CD14-positive monocyte (primary cell): Measurements from ENCODE around the gene NPM1. TPM values are rescaled to one million over a fixed set of nuclear protein-coding genes. Genes with fewer than 3 reads are reported as not detected.
"Not testable (repeated sequence)": the region's sequence is repeated elsewhere in the genome, so short reads cannot be mapped to it uniquely, and the experiment has no call there.

Experiments
- DNase-seq, 3 donors: peaks; one replicate each; pipeline ENCODE4 v3.0.0-alpha.2; 2011 to 2022
- H2AFZ ChIP-seq: 2 replicates; pipeline ENCODE4 v1.6.0; 2012; ENCODE audit warnings: mild to moderate bottlenecking, low read depth, low read length, inconsistent platforms; ENCODE audit not compliant: insufficient read depth, poor library complexity, severe bottlenecking
- H3K27ac ChIP-seq, 2 donors: 1 replicate in 1 of 2; 2 replicates in 1 of 2; pipeline ENCODE4 v1.5.1; 2012 to 2013; ENCODE audit warnings: low read length in 2 of 2, control low read depth in 1 of 2, inconsistent platforms in 1 of 2, low read depth in 1 of 2, mild to moderate bottlenecking in 1 of 2
- H3K27me3 ChIP-seq, 2 donors: one replicate each; pipeline versions ENCODE4 v1.6.0 to v1.6.1; 2011 to 2013; ENCODE audit warnings: low read length in 2 of 2; ENCODE audit not compliant: control insufficient read depth in 2 of 2, insufficient read depth in 2 of 2
- H3K36me3 ChIP-seq, 2 donors: replicated peaks in 1 of 2; 1 replicate in 1 of 2; 2 replicates in 1 of 2; pipeline versions ENCODE4 v1.5.1 to v1.6.1; 2012 to 2013; ENCODE audit warnings: low read length in 2 of 2, control low read depth in 1 of 2, inconsistent platforms in 1 of 2, mild to moderate bottlenecking in 1 of 2; ENCODE audit not compliant: insufficient read depth in 2 of 2, control insufficient read depth in 1 of 2
- H3K4me1 ChIP-seq, 2 donors: 1 replicate in 1 of 2; 2 replicates in 1 of 2; pipeline versions ENCODE4 v1.5.1 to v1.6.1; 2012 to 2013; ENCODE audit warnings: low read length in 2 of 2, control low read depth in 1 of 2, inconsistent platforms in 1 of 2, mild to moderate bottlenecking in 1 of 2, moderate library complexity in 1 of 2; ENCODE audit not compliant: insufficient read depth in 2 of 2, control insufficient read depth in 1 of 2
- H3K4me2 ChIP-seq: replicated peaks from 2 replicates; pipeline ENCODE3; 2012; ENCODE audit warnings: low read length, moderate library complexity, mild to moderate bottlenecking; ENCODE audit not compliant: poor library complexity, severe bottlenecking; ENCODE audit errors: extremely low read depth
- H3K4me3 ChIP-seq, 3 experiments: fragments of 200-600 bp in 1 of 3; sonication (generic) in 1 of 3; replicated peaks in 1 of 3; 1 replicate in 2 of 3; 2 replicates in 1 of 3; pipeline ENCODE4 v1.5.1; 2011 to 2013; ENCODE audit warnings: low read length in 3 of 3, mild to moderate bottlenecking in 3 of 3, control low read depth in 2 of 3, low read depth in 2 of 3, inconsistent platforms in 1 of 3, moderate library complexity in 1 of 3
- H3K79me2 ChIP-seq: 2 replicates; pipeline ENCODE4 v1.6.0; 2012; ENCODE audit warnings: mild to moderate bottlenecking, control low read depth, inconsistent platforms, low read length, moderate library complexity; ENCODE audit not compliant: insufficient read depth
- H3K9ac ChIP-seq: 2 replicates; pipeline ENCODE4 v1.6.0; 2017; ENCODE audit warnings: low read length, mild to moderate bottlenecking; ENCODE audit not compliant: insufficient read depth, poor library complexity, severe bottlenecking
- H3K9me3 ChIP-seq, 2 donors: replicated peaks in 1 of 2; 1 replicate in 1 of 2; 2 replicates in 1 of 2; pipeline versions ENCODE4 v1.5.1 to v1.6.1; 2012 to 2013; ENCODE audit warnings: low read length in 2 of 2, control low read depth in 1 of 2; ENCODE audit not compliant: control insufficient read depth in 1 of 2, insufficient read depth in 1 of 2
- H4K20me1 ChIP-seq: 2 replicates; pipeline ENCODE4 v1.6.0; 2012; ENCODE audit warnings: mild to moderate bottlenecking, low read length, control low read depth, moderate library complexity; ENCODE audit not compliant: insufficient read depth
- H3K27ac Mint-ChIP-seq, 7 donors: one replicate each; pipeline ENCODE4 v1.8.0; 2020; ENCODE audit warnings: mild to moderate bottlenecking in 7 of 7, mixed read lengths in 7 of 7, moderate library complexity in 6 of 7, inconsistent platforms in 2 of 7
- H3K27me3 Mint-ChIP-seq, 3 donors: one replicate each; pipeline ENCODE4 v1.8.0; 2021 to 2022; ENCODE audit warnings: low read depth in 3 of 3, mild to moderate bottlenecking in 3 of 3, mixed read lengths in 3 of 3, moderate library complexity in 3 of 3, inconsistent platforms in 1 of 3
- H3K36me3 Mint-ChIP-seq, 2 donors: one replicate each; pipeline ENCODE4 v1.8.0; 2020; ENCODE audit warnings: mixed read lengths in 2 of 2, inconsistent platforms in 1 of 2, mild to moderate bottlenecking in 1 of 2
- H3K4me1 Mint-ChIP-seq: one replicate; pipeline ENCODE4 v1.8.0; 2020; ENCODE audit warnings: mild to moderate bottlenecking, mixed read lengths
- H3K4me3 Mint-ChIP-seq, 2 donors: one replicate each; pipeline ENCODE4 v1.8.0; 2020; ENCODE audit warnings: mild to moderate bottlenecking in 2 of 2, mixed read lengths in 2 of 2, moderate library complexity in 1 of 2
- H3K9me3 Mint-ChIP-seq, 7 donors: one replicate each; pipeline ENCODE4 v1.8.0; 2020 to 2022; ENCODE audit warnings: mixed read lengths in 7 of 7, mild to moderate bottlenecking in 6 of 7, moderate library complexity in 6 of 7, inconsistent platforms in 2 of 7
- CTCF ChIP-seq: fragments of 200-600 bp; IDR thresholded peaks from one replicate; pipeline ENCODE4 v1.8.0; 2022; ENCODE audit warnings: antibody characterized with exemption, mild to moderate bottlenecking
- whole genome bisulfite sequencing: methylation state at CpG from one replicate; pipeline ENCODE4 v1.1.5; 2013; ENCODE audit warnings: missing lambda C conversion rate; ENCODE audit not compliant: insufficient coverage; 5-methylcytosine and 5-hydroxymethylcytosine counted together
- intact Hi-C, 2 donors: fragments of 100-400 bp; cut with micrococcal nuclease; formaldehyde crosslinking; loops; one replicate each; pipeline versions ENCODE4 v1.15.0 to v1.15.1; 2023
- polyA plus RNA-seq, 3 donors: library from polyadenylated mRNA; depleted of rRNA in 1 of 3; unstranded in 2 of 3; stranded (reverse) in 1 of 3; fragments of 300-500 nt in 2 of 3; fragments of >200 nt in 1 of 3; fragmentation: Illumina TruSeq in 2 of 3; gene quantifications; 1 replicate in 2 of 3; 2 replicates in 1 of 3; pipeline ENCODE4 v1.2.3, GENCODE V29; 2012 to 2021

The NPM1 gene
- polyA plus RNA-seq, 3 donors = 102 to 191 (median 188) TPM

- H3K79me2 ChIP-seq = peaks cover 6% of the 10 kb centered on the region
- no peak overlapping the region for H3K4me2 ChIP-seq
- H3K36me3 Mint-ChIP-seq = peaks cover 55 to 63% of the 10 kb centered on the region in 2 donors
- H3K27ac Mint-ChIP-seq = peak overlapping the region in 1 of 7 donors; percentile 40
- H3K4me3 Mint-ChIP-seq = no peak overlapping the region
- peaks cover 19% of the 10 kb centered on the region for H4K20me1 ChIP-seq
- no peaks in the 10 kb centered on the region for H3K4me1 ChIP-seq
- no peaks in the 10 kb centered on the region for H3K9me3 Mint-ChIP-seq
- H2AFZ ChIP-seq = no peak overlapping the region
- no peaks in the 10 kb centered on the region for H3K27me3 Mint-ChIP-seq
- DNase-seq = no peak
- H3K36me3 ChIP-seq = peaks cover 43 to 70% of the 10 kb centered on the region in 2 donors
- no peaks in the 10 kb centered on the region for H3K27me3 ChIP-seq
- intact Hi-C loops = loop anchor here in 1 of 2 donors (10.0 kb wide), 1 partner anchor 633 kb away; no protein-coding TSS in a partner anchor
- H3K4me3 ChIP-seq = no peak overlapping the region
- no peak for TF ChIP-seq CTCF
- no peak overlapping the region for H3K27ac ChIP-seq
- H3K9ac ChIP-seq = no peak overlapping the region
- peaks cover 2% of the 10 kb centered on the region for H3K4me1 Mint-ChIP-seq
- no peaks in the 10 kb centered on the region for H3K9me3 ChIP-seq
- 60% methylated on average over 1 of the region's 5 CpGs for WGBS
These were observed 24.5 kb downstream of the NPM1 start for GRCh38 chr5:171412186-171412585.

GRCh38 chr5:171413153-171413910 lies 25.7 kb downstream of the NPM1 start:
- Histone ChIP-seq H4K20me1 (peaks cover 15% of the 10 kb centered on the region), H3K9ac (no peak overlapping the region), H3K36me3 (peaks cover 31 to 58% of the 10 kb centered on the region in 2 donors), H3K4me1 (no peaks in the 10 kb centered on the region), H3K79me2 (peaks cover 6% of the 10 kb centered on the region), H3K9me3 (no peaks in the 10 kb centered on the region), H3K4me2 (no peak overlapping the region), H3K27ac (no peak overlapping the region), H3K27me3 (peaks cover 1 to 2% of the 10 kb centered on the region in 2 donors), H2AFZ (no peak overlapping the region), H3K4me3 (no peak overlapping the region)
- Mint-ChIP-seq H3K36me3 (peaks cover 44 to 52% of the 10 kb centered on the region in 2 donors), H3K27me3 (peaks cover 0 to 3% (median 0%) of the 10 kb centered on the region in 3 donors), H3K4me3 (no peak overlapping the region), H3K9me3 (no peaks in the 10 kb centered on the region), H3K4me1 (peaks cover 2% of the 10 kb centered on the region), H3K27ac (no peak overlapping the region)
- WGBS = 100% methylated on average over 1 of the region's 3 CpGs
- DNase-seq = no peak
- intact Hi-C loops = loop anchor here in 1 of 2 donors (10.0 kb wide), 1 partner anchor 631 kb away; no protein-coding TSS in a partner anchor
- no peak for TF ChIP-seq CTCF

GRCh38 chr5:171413993-171414392 lies 26.3 kb downstream of the NPM1 start:
- H3K4me1 Mint-ChIP-seq, H3K27me3 ChIP-seq, H3K4me2 ChIP-seq, H3K79me2 ChIP-seq, H3K9ac ChIP-seq, H3K4me3 Mint-ChIP-seq, DNase-seq, H3K27me3 Mint-ChIP-seq, H3K27ac Mint-ChIP-seq, H2AFZ ChIP-seq, H3K9me3 ChIP-seq, H3K27ac ChIP-seq, H3K4me3 ChIP-seq, H3K9me3 Mint-ChIP-seq, H3K4me1 ChIP-seq: not testable (repeated sequence)
- peaks cover 25 to 52% of the 10 kb centered on the region in 2 donors for H3K36me3 ChIP-seq
- WGBS = no CpG with 5 or more reads among the region's 5 CpGs
- H4K20me1 ChIP-seq = peaks cover 10% of the 10 kb centered on the region
- intact Hi-C loops = loop anchor here in 1 of 2 donors (10.0 kb wide), 1 partner anchor 631 kb away; no protein-coding TSS in a partner anchor
- H3K36me3 Mint-ChIP-seq = peaks cover 39 to 45% of the 10 kb centered on the region in 2 donors
